HG03354 (cell line): ENCODE measurements around the gene PKP3.
"Not testable (repeated sequence)": the region's sequence is repeated elsewhere in the genome, so short reads cannot be mapped to it uniquely, and the experiment has no call there.

Experiments used
- ATAC-seq: cut with Tn5 transposase; IDR thresholded peaks from one replicate; pipeline ENCODE4 v1.9.1; 2021; ENCODE audit warnings: mild to moderate bottlenecking; ENCODE audit not compliant: unreplicated experiment, poor library complexity, severe bottlenecking

The PKP3 gene

GRCh38 chr11:407651-408123 is 13.7 kb downstream of the PKP3 start:
- ATAC-seq: peak; percentile 4

DNA sequence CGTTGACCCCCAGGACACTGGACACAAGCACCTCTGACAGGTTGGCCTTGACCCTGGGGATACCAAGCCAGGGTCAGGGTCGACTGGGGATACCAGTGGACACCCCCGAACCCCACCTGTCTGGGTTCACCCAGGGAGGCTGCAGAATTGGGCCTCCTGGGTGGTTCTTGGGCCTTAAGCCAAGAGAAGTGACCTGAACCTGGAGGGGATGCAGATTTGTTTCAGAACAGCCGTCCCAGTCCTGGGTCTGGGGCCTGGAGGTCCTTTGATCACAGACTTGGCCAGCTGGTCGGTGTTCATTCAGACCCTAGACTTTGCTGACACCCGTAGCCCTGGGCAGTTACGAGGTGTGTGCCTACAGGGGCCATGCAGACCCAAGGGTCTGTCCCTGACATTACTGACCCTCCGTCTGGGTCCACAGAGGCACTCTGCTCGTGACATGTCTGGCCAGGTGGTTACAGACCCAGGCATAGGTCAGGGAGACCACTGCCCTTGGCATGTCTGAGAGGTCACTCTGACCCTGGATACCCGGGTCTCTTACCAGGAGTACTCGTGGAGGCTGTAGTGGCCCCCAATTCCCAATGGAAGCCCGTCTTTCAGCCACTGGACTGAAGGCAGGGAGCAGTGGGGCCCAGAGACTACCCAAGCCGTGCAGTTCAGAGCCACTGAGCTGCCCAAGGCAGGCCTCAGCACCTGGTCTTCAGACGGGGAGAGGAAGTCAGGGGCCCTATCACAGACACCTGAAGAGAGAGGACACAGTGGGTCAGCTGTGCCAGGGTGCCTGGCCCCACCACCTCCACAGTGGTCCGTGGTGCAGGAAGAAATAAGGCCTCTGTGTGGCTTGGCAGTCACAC is 14.4 kb downstream of the PKP3 start:
- ATAC-seq: no peak

DNA sequence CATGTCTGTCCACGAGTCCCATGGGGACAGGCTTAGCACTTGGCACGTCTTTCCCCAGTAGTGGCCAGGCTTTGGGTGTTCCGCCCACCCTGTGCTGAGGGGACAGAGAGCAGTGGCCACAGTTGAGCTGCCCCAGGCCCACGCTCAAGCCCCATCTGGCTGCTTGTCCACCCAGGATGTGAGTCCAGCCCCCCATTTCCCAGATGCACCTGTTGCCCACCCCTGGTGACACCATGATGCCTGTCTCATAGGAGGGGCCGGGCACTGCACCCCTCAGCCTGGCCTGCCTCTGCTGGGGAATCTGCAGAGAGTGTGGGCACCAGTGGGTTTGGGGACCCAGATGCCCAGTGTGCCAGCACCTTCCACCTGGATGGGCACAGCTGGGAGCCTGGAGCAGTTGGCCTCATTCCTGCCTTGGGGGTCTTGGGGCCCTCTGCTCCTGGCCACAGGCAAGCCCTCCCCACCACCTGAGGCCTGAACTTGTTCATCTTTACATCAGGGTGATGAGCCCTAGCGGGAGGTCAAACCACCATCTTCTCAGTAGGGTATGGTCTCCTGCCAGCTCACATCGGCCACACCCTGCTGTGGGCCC is 15.1 kb downstream of the PKP3 start:
- no peak for ATAC-seq

DNA sequence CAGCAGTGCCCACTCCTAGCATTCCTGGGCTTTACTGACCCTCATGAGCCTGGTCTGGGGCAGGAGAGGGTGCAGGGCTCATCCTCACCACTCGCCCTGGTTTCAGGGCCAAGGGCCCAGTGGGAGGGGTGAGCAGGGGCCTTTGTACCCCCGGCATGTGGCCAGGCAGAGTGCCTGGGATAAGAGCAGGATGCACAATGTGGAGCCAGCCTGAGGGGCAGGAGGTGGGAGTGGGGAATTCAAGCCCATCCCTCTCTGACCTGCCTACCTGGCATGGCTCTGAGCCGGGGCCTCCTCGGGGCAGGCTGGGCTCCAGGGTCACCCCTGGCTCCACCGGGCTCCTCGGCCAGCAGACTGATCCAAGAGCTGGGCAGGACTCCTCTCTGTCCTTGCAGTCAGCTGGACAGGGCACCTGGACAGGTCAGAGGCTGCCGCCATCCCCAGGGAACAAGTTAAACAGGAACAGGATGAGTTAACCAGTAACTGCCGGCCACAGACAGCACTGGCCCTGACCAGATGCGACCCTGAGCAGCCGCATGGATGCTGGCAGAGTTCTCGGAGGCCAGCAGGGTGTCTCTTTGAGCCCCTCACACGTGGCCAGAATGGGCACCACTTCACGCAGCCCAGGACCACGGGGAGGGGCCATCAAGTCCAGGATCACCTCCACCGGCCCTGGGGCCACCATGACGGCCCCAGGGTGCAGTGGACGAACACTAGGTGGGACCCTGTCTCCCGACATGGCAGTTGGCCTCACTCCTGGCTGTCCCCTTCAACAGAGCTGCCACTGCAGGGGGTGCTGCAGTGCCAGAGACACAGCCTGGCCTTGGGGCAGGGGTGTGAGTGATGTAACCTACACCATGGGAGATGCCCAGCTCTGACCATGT is 15.8 kb downstream of the PKP3 start:
- ATAC-seq: no peak

GRCh38 chr11:410711-411110 is 16.7 kb downstream of the PKP3 start:
- not testable (repeated sequence) for ATAC-seq

GRCh38 chr11:411520-411919 is 17.5 kb downstream of the PKP3 start:
- ATAC-seq: not testable (repeated sequence)

- ATAC-seq: no peak
Observed at GRCh38 chr11:412641-413119, 18.7 kb downstream of the PKP3 start.

DNA sequence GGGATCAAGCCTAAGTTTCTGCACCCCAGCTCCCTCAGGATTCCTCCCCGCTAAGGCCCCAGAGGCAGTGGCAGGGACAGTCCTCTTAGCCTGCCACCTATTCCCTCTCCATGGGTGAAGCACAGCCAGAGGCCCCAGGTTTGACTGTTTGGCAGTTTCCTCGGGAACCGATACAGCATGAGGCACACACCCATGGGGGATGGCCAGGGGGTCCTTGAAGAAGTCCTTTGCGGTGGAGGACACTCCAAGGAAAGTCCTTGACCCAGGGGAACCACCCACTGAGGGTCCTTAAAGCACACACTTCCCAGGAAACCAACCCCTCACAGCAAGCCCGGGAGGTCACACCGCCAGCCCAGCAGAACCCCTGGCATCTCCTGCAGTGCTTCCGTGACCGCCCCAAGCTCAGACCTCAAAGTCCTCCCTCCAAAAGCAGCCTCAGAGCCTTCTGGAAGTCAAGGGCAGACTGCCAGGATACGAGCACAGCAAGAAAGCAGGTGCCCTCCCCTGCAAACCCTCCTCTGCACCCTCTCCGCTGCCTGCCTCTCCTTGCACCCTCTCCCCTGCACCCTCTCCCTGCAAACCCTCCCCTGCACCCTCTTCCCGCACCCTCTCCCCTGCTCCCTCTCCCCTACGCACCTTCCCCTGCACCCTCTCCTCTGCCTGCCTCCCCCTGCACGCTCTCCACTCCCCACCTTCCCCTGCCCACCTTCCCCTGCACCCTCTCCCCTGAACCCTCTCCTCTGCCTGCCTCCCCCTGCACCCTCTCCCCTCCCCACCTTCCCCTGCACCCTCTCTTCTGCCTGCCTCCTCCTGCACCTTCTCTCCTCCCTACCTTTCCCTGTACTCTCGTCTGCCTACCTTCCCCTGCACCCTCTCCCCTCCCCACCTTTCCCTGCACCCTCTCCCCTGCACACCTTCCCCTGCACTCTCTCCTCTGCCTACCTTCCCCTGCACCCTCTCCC is 19.4 kb downstream of the PKP3 start:
- no peak for ATAC-seq

DNA sequence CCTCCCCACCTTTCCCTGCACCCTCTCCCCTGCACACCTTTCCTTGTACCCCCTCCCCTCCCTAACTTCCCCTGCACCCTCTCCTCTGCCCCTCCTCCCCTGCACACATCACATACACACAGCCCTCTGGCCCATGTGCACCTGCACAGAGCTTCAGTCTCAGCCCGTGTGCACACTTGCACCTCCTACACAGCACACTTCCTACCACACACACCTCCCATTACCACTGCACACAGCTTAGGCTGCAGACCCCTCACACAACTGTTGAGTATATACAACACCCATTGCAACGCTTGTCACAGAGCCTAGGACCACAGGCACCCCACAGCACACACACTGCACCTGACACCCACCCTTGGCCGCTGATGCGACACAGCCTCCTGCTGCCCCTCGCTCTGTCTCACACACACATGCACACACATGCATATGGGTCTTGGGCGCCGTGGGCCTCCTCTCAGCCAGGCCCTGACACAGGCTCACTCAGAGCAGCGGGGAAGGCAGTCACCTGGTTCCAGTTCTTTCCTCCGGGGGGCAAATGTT is 20.4 kb downstream of the PKP3 start:
- no peak for ATAC-seq

DNA sequence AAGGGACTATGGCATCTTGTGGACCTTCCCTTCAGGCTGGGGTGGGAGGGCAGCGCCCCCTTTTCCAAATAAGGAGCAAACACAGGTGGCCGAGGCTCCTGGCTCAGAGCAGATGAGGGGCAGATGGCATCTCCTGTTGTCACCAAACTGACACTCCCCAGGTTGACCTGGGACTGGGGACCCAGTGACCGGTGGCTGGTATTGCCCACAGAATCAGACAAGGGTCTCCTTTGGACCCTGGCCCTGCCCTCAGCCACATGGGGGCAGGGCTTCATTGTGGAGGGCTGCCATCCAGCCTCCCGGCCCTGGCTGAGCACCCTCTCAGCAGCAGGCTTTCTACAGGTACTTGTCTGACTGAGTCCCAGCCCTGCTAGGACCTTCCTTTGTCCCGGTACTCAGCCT is 21.6 kb downstream of the PKP3 start:
- no peak for ATAC-seq

DNA sequence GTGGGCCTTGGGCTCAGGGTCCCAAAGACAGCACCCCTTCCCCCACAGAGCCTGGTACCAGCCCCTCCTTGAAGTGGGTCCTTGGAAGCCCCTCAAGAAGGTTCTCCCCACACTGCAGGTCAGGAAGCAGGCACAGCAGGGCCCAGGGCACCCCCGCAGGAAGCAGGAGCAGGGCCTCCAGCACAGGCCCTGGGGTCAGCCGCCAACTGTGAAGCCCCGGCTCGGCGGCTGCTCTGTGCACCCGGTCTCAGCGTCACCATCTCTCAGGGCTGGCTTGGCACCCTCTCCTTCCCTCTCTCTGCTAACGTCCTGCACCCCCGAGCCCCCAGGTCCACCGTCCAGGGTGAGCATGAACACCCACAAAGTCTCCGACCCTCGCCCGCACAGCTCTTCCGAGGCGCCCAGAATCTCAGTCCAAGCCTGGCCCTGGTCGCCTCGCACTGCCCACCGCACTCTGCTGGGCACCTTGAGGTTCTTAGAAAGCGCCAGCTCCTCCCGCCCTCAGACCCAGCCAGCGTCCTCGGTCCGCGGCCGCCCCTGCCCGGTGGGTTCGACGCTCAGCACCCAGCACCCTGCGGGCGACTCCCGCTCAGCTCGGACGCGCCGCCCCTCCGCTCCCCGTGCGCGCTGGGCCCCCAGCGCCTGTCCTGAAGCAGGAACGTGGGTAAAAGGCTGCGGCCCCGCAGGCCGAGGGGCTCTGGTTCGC is 22.2 kb downstream of the PKP3 start:
- no peak for ATAC-seq

GRCh38 chr11:416757-417621 is 23.0 kb downstream of the PKP3 start:
- no peak for ATAC-seq

GRCh38 chr11:417652-418342 is 23.8 kb downstream of the PKP3 start:
- ATAC-seq: no peak

DNA sequence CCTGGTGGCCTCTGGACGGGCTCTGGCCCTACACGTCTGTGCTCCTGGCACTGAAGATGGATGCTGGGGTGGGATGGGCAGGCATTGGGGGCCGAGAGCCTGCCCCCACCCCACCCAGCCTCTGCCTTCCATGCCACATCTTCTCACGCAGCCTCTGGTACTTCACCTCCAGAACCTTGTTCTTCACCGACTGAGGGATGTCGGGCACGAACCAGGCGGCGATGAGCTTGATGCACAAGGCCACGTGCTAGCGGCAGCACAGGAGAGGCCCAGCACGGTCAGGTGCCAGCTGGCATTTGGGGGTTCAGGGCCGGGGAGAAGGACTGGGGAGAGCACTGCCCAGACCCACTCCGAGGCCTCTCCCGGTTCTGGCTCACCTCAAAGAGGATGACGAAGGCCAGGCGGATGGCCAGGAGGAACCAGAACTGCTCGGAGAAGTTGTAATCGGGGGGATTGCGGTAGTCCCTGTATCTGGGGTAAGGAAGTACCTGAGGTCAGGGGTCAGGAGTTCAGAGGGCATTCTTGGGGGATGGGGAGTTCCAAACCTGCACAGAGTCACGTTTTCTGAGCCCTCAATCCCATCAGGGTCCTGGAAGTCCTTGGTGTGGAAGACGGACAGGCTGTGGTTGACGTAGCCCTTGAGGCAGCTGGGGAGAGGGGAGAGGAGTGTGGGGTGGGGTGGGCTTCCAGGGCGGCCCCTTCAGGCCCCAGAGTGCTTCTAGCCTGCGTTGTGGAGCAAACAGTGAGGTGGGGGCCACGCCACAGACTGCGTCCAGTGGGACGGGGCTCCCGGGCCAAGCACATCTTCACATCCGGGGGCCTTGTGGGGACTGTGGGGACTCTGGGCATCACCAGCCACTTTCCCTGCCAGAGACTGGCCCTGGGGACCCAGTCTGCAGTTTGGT is 24.6 kb downstream of the PKP3 start:
- ATAC-seq: no peak

DNA sequence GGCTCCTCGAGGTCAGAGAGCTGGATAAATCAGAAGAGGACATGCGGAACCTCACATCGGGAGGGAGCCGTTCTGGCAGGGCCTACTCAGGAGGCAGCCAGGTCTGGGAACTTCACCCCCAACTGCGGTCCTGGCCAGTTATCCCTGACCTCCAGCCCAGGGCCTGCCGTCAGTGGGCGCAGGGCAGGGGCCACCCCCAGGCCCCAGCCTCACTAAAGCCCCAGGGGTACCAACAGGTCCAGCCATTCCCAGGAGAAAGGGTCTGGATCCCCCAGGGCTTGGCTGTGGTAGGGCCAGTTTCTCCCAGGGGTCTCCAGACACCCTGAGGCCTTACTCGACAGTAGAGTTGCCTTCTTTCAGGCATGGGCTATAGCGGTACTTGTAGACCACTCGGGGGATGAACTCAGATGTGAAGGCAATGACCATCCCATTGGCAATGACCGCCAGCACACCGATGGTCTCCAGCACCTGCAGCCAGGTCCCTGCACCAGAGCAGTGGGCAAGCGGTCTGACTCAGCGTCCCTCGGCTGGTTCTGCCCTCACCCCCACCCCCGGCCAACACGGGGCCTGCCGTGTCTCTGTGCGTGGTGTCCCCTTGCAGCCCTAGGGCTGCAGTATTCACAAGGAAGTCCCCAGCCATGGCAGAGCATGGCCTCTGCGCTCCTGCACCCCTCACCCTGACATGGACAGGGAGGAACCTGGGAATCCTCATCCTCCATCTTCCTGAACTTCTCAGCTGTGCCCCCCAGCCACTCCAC is 25.4 kb downstream of the PKP3 start:
- no peak for ATAC-seq
